MM.1S (cell line): ENCODE data around the gene SMCO1.
"Not testable (repeated sequence)": the region's sequence is repeated elsewhere in the genome, so short reads cannot be mapped to it uniquely, and the experiment has no call there.

ENCODE experiments used
- CTCF ChIP-seq: fragments of 300-600 bp; sonication (generic); IDR thresholded peaks from 2 replicates; pipeline ENCODE4 v1.5.1; 2016; ENCODE audit warnings: antibody characterized with exemption, low read length, mixed read lengths
- EZH2 ChIP-seq: fragments of 300-600 bp; sonication (generic); optimal IDR thresholded peaks from 2 replicates; pipeline ENCODE3; 2017; ENCODE audit warnings: low read depth, mild to moderate bottlenecking, antibody characterized with exemption, low read length, mixed read lengths
- EZH2phosphoT487 ChIP-seq: fragments of 300-600 bp; sonication (generic); IDR thresholded peaks from 2 replicates; pipeline ENCODE4 v1.6.1; 2018; ENCODE audit warnings: antibody characterized with exemption, low read length

DNA sequence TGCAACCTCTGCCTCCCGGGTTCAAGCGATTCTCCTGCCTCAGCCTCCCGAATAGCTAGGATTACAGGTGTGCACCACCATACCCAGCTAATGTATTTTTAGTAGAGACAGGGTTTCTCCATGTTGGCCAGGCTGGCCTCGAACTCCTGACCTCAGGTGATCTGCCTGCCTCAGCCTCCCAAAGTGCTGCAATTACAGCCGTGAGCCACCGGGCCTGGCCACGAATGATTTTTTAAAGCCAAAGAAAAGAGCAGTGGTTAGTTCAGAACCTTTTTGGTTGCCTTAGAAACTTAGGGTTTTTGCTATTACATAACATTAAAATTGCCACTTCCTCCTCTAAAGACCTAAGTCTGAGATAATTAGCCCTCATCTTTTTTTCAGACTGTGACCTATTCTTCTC is 57.7 kb downstream of the SMCO1 start:
- not testable (repeated sequence) for TF ChIP-seq CTCF, EZH2phosphoT487, EZH2
